ENCODE results near the gene OXCT1.

DNA sequence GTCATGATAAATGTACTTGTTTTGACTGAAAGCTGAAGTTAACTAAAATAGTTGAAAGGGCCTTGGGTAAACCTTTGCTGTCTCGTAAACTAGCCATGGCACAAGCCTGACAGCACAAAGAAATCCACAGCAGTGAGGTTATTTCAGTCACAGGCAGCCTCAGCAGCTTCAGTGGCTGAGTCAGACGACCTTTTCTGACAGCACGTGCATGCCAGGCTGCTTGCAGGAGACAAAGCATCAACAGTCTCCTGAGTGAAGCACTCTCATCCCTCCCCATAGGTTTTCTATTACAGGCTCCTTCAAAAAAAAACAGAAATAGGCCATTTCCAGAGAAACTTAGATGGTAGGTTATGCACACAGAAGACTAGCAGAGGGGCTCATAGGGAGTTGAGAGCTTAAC, 34.6 kb downstream of the OXCT1 start:
- TF ChIP-seq GATA2 (IDR thresholded peaks at IDR 0.05; ENCODE audit: low read depth, low read length) (no peak), GATA3 (IDR thresholded peaks at IDR 0.05; ENCODE audit: low read depth, low read length) (no peak)

Measured in SH-SY5Y (cell line).